ENCODE measurements around the gene PALB2. TPM values are rescaled to one million over a fixed set of nuclear protein-coding genes. Genes with fewer than 3 reads are reported as not detected.

The PALB2 gene
- total and polyA plus RNA-seq, 9 of the 15 experiments (the other 6 are each of a cell fraction or from before 2014, with no cell fraction given): 7.0 to 25.8 (median 15.2) TPM

GRCh38 chr16:23566724-23567123 lies 74.4 kb downstream of the PALB2 start:
- WGBS (ENCODE audit: insufficient coverage, low coverage, missing lambda C conversion rate): 96% methylated on average over 7 of the region's 8 CpGs
- no peak for ATAC-seq
- H3K36me3 ChIP-seq (ENCODE audit: control insufficient read depth, insufficient read depth, low read length): peaks cover 94% of the 10 kb centered on the region; the same call in 2 of the 3 replicates

GRCh38 chr16:23564575-23565363 lies 76.3 kb downstream of the PALB2 start:
- TF ChIP-seq ZNF239 (CRISPR knock-in tag; IDR thresholded peaks at IDR 0.05): no peak
- TF ChIP-seq, protein P1, sequence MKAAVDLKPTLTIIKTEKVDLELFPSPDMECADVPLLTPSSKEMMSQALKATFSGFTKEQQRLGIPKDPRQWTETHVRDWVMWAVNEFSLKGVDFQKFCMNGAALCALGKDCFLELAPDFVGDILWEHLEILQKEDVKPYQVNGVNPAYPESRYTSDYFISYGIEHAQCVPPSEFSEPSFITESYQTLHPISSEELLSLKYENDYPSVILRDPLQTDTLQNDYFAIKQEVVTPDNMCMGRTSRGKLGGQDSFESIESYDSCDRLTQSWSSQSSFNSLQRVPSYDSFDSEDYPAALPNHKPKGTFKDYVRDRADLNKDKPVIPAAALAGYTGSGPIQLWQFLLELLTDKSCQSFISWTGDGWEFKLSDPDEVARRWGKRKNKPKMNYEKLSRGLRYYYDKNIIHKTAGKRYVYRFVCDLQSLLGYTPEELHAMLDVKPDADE (conservative IDR thresholded peaks at IDR 0.05; ENCODE audit: control insufficient read depth, low read depth, low read length): no peak
- no peak for TF ChIP-seq NKRF (IDR thresholded peaks at IDR 0.05; ENCODE audit: borderline replicate concordance)
- TF ChIP-seq TEAD4 (IDR thresholded peaks at IDR 0.05; ENCODE audit: low read length): no peak
- TF ChIP-seq TEAD4 (CRISPR knock-in tag; IDR thresholded peaks at IDR 0.05; ENCODE audit: borderline replicate concordance): no peak
- TF ChIP-seq ELF4 (CRISPR knock-in tag; IDR thresholded peaks at IDR 0.05): no peak
- no peak for TF ChIP-seq HNRNPK (IDR thresholded peaks at IDR 0.05; ENCODE audit: low read depth, low read length, poor library complexity, severe bottlenecking)
- H3K36me3 ChIP-seq (ENCODE audit: control insufficient read depth, insufficient read depth, low read length): peaks cover 94% of the 10 kb centered on the region
- 96% methylated on average over 9 of the region's 9 CpGs for WGBS (ENCODE audit: insufficient coverage, low coverage, missing lambda C conversion rate)
- H3K27ac ChIP-seq (ENCODE audit: extremely low read depth, low read depth, low read length): no peak overlapping the region
- no peak overlapping the region for H3K4me3 ChIP-seq
- ATAC-seq (no peak), DNase-seq (ENCODE audit: extremely low read depth in 1 of 4, low spot score in 3 of 4) (no peak), FAIRE-seq (no peak)
- H3K4me2 ChIP-seq (ENCODE audit: insufficient read depth, low read length): no peak overlapping the region
- H3K9me1 ChIP-seq (ENCODE audit: control insufficient read depth, insufficient read depth, low read length): no peaks in the 10 kb centered on the region
- H4K20me1 ChIP-seq (replicated peaks; ENCODE audit: control insufficient read depth, insufficient read depth, low read length): no peaks in the 10 kb centered on the region
- in situ Hi-C loops (cut with MboI) (no loop called here), intact Hi-C loops (cut with micrococcal nuclease) (no loop called here)
- no peaks in the 10 kb centered on the region for H3K9me3 ChIP-seq (replicated peaks; ENCODE audit: control insufficient read depth, insufficient read depth, low read depth, low read length)
- ChIA-PET CTCF (ENCODE audit: low intra/inter-chr PET ratio) (no interaction called here), POLR2A (interaction anchor here (0.7 to 1.0 kb wide), 2 partner anchors 10 to 21 kb away, joined by 3 read pairs; no protein-coding TSS in a partner anchor)
- peaks cover 13% of the 10 kb centered on the region for H3K79me2 ChIP-seq (ENCODE audit: control insufficient read depth, insufficient read depth, low read length)
- no peaks in the 10 kb centered on the region for H3K4me1 ChIP-seq (replicated peaks in 1 of 2; ENCODE audit: control insufficient read depth in 2 of 2, insufficient read depth in 2 of 2, low read length in 2 of 2)
- BruUV-seq (replicated peaks): no TSS peak
- H3K27me3 ChIP-seq (ENCODE audit: control insufficient read depth in 2 of 2, insufficient read depth in 2 of 2, low read length in 2 of 2): no peaks in the 10 kb centered on the region
- no peak overlapping the region for H2AFZ ChIP-seq (ENCODE audit: low read depth, low read length)
- no peak overlapping the region for H3K9ac ChIP-seq (ENCODE audit: insufficient read depth in 1 of 2, low read depth in 2 of 2, low read length in 2 of 2)

More at GRCh38 chr16:23566724-23567123, 74.4 kb downstream of the PALB2 start:
- no peak overlapping the region for H3K9ac ChIP-seq (ENCODE audit: insufficient read depth in 1 of 2, low read depth in 2 of 2, low read length in 2 of 2)
- intact Hi-C loops (cut with micrococcal nuclease): no loop called here
- no peak for DNase-seq (ENCODE audit: extremely low read depth in 1 of 4, low spot score in 3 of 4)
- no TSS peak for BruUV-seq (replicated peaks)
- no peaks in the 10 kb centered on the region for H3K9me3 ChIP-seq (replicated peaks; ENCODE audit: control insufficient read depth, insufficient read depth, low read depth, low read length)
- no peak overlapping the region for H3K4me2 ChIP-seq (ENCODE audit: insufficient read depth, low read length)
- H4K20me1 ChIP-seq (replicated peaks; ENCODE audit: control insufficient read depth, insufficient read depth, low read length): no peaks in the 10 kb centered on the region
- ChIA-PET CTCF (ENCODE audit: low intra/inter-chr PET ratio) (no interaction called here), POLR2A (interaction anchor here (1.1 kb wide), 1 partner anchor 9 kb away, joined by 4 read pairs; no protein-coding TSS in a partner anchor)
- H2AFZ ChIP-seq (ENCODE audit: low read depth, low read length): no peak overlapping the region
- FAIRE-seq: no peak
- H3K27me3 ChIP-seq (ENCODE audit: control insufficient read depth in 2 of 2, insufficient read depth in 2 of 2, low read length in 2 of 2): no peaks in the 10 kb centered on the region
- no peaks in the 10 kb centered on the region for H3K79me2 ChIP-seq (ENCODE audit: control insufficient read depth, insufficient read depth, low read length)
- in situ Hi-C loops (cut with MboI): no loop called here
- no peak overlapping the region for H3K27ac ChIP-seq (ENCODE audit: extremely low read depth, low read depth, low read length)
- no peaks in the 10 kb centered on the region for H3K9me1 ChIP-seq (ENCODE audit: control insufficient read depth, insufficient read depth, low read length)
- H3K4me1 ChIP-seq (replicated peaks in 1 of 2; ENCODE audit: control insufficient read depth in 2 of 2, insufficient read depth in 2 of 2, low read length in 2 of 2): no peaks in the 10 kb centered on the region
- H3K4me3 ChIP-seq: no peak overlapping the region
- TF ChIP-seq ZNF232 (CRISPR knock-in tag; IDR thresholded peaks at IDR 0.05) (no peak), KAT8 (IDR thresholded peaks at IDR 0.05; ENCODE audit: low read depth) (no peak), ARHGAP35 (IDR thresholded peaks at IDR 0.05; ENCODE audit: partially characterized antibody) (no peak), CBX5 (IDR thresholded peaks at IDR 0.05; ENCODE audit: borderline replicate concordance, low read depth) (no peak)

All from K562 (cell line).